GM19043 (cell line): ENCODE results near the gene DENND1A.
A peak's percentile ranks its signal among the peaks of the same experiment; 100 is the strongest.

Experiments
- ATAC-seq: cut with Tn5 transposase; IDR thresholded peaks from one replicate; pipeline ENCODE4 v1.9.1; 2021; ENCODE audit warnings: low read depth; ENCODE audit not compliant: unreplicated experiment

DENND1A gene

GRCh38 chr9:123597048-123597447, 332.9 kb downstream of the DENND1A start:
- no peak for ATAC-seq

GRCh38 chr9:123591283-123591682, 338.6 kb downstream of the DENND1A start:
- ATAC-seq, result no peak

- no peak for ATAC-seq
These were observed 339.4 kb downstream of the DENND1A start for GRCh38 chr9:123590499-123590898.

- ATAC-seq, result no peak
These were observed 340.3 kb downstream of the DENND1A start for GRCh38 chr9:123589361-123590239.

GRCh38 chr9:123586275-123586674, 343.7 kb downstream of the DENND1A start:
- ATAC-seq, result no peak

- ATAC-seq, result no peak
These were observed 345.4 kb downstream of the DENND1A start for GRCh38 chr9:123584202-123585176.

- ATAC-seq, result no peak
These were observed 346.3 kb downstream of the DENND1A start for GRCh38 chr9:123583646-123584045.

GRCh38 chr9:123571240-123571639, 358.7 kb downstream of the DENND1A start:
- no peak for ATAC-seq

GRCh38 chr9:123568691-123569688, 360.9 kb downstream of the DENND1A start:
- no peak for ATAC-seq

- ATAC-seq, result no peak
These were observed 362.9 kb downstream of the DENND1A start for GRCh38 chr9:123567013-123567412.

GRCh38 chr9:123564652-123565051, 365.3 kb downstream of the DENND1A start:
- no peak for ATAC-seq

GRCh38 chr9:123562844-123563346, 367.0 kb downstream of the DENND1A start:
- peak; percentile 69 for ATAC-seq

- no peak for ATAC-seq
These were observed 368.9 kb downstream of the DENND1A start for GRCh38 chr9:123561046-123561445.

- no peak for ATAC-seq
These were observed 373.2 kb downstream of the DENND1A start for GRCh38 chr9:123556464-123557435.

GRCh38 chr9:123555646-123556045, 374.3 kb downstream of the DENND1A start:
- ATAC-seq, result no peak

- ATAC-seq, result no peak
These were observed 377.4 kb downstream of the DENND1A start for GRCh38 chr9:123552530-123552929.

GRCh38 chr9:123551734-123552133, 378.2 kb downstream of the DENND1A start:
- no peak for ATAC-seq

GRCh38 chr9:123550797-123551196, 379.1 kb downstream of the DENND1A start:
- no peak for ATAC-seq

GRCh38 chr9:123550012-123550411, 379.9 kb downstream of the DENND1A start:
- no peak for ATAC-seq
